Measurements from ENCODE around the gene PCDH9.

- TF ChIP-seq NR2C2 (IDR thresholded peaks at IDR 0.05; ENCODE audit: borderline replicate concordance, control insufficient read depth, insufficient read length, low read depth) (no peak), RAD21 (IDR thresholded peaks at IDR 0.05; ENCODE audit: insufficient read depth, low read depth, low read length) (no peak), KDM1A (IDR thresholded peaks at IDR 0.05; ENCODE audit: borderline replicate concordance) (no peak), NFYB (IDR thresholded peaks at IDR 0.05; ENCODE audit: insufficient read depth, low read depth, low read length) (no peak), EZH2 (IDR thresholded peaks at IDR 0.05; ENCODE audit: borderline replicate concordance, control insufficient read depth, low read depth, low read length) (no peak), CTCF (IDR thresholded peaks at IDR 0.05 in 2 of 3, conservative IDR thresholded peaks at IDR 0.05 in 1 of 3; ENCODE audit: control insufficient read depth in 2 of 3, extremely low read depth in 1 of 3, insufficient read depth in 1 of 3, low read depth in 3 of 3, low read length in 3 of 3) (no peak), YY1 (IDR thresholded peaks at IDR 0.05; ENCODE audit: low read depth, low read length) (no peak)
These were observed 78.5 kb downstream of the PCDH9 start for GRCh38 chr13:67151652-67152051.
